K562 (cell line): ENCODE data around the gene PRM3. TPM values are rescaled to one million over a fixed set of nuclear protein-coding genes. Genes with fewer than 3 reads are reported as not detected.

Experiments used
- ATF6 ChIP-seq: sonication (generic); formaldehyde crosslinking; IDR thresholded peaks from 2 replicates; pipeline ENCODE4 v1.4.0; 2020; ENCODE audit warnings: mild to moderate bottlenecking, missing genetic modification reagents
- CREB3L1 ChIP-seq: fragments of 450-650 bp; IDR thresholded peaks from 2 replicates; pipeline ENCODE4 v1.6.1; 2014; ENCODE audit warnings: low read depth, mild to moderate bottlenecking, moderate library complexity, borderline replicate concordance
- FOXM1 ChIP-seq, 2 experiments: fragments of 450-650 bp in 1 of 2; sonication (generic) in 1 of 2; formaldehyde crosslinking in 1 of 2; IDR thresholded peaks; 2 replicates each; pipeline versions ENCODE4 v1.6.1 to v1.9.0; 2017 to 2022; ENCODE audit warnings: low read depth in 2 of 2, mild to moderate bottlenecking in 2 of 2, missing genetic modification reagents in 1 of 2, moderate library complexity in 1 of 2
- MYBL2 ChIP-seq, 2 experiments: fragments of 450-650 bp in 1 of 2; sonication (generic) in 1 of 2; formaldehyde crosslinking in 1 of 2; IDR thresholded peaks; 2 replicates each; pipeline versions ENCODE4 v1.6.1 to v1.8.1; 2017 to 2022; ENCODE audit warnings: borderline replicate concordance in 1 of 2, inconsistent platforms in 1 of 2, low read depth in 1 of 2, mild to moderate bottlenecking in 1 of 2, missing genetic modification reagents in 1 of 2, moderate library complexity in 1 of 2
- RBM17 ChIP-seq: fragments of 200-400 bp; formaldehyde crosslinking; IDR thresholded peaks from 2 replicates; pipeline ENCODE4 v1.6.1; 2017; ENCODE audit warnings: low read depth, mild to moderate bottlenecking, low read length, borderline replicate concordance
- SIRT6 ChIP-seq: IDR thresholded peaks from one replicate; pipeline ENCODE4 v1.6.1; 2012; ENCODE audit warnings: low read depth, mild to moderate bottlenecking, control low read depth, inconsistent platforms, low read length, moderate library complexity
- SMARCB1 ChIP-seq: IDR thresholded peaks from 2 replicates; pipeline ENCODE4 v1.6.1; 2011; ENCODE audit warnings: improper control_type of control experiment, low read depth; ENCODE audit not compliant: insufficient read length
- SP2 ChIP-seq: IDR thresholded peaks from 2 replicates; pipeline ENCODE4 v1.6.1; 2011; ENCODE audit warnings: mild to moderate bottlenecking, low read depth, low read length, moderate library complexity; ENCODE audit not compliant: poor library complexity, severe bottlenecking; ENCODE audit errors: extremely low read depth
- ZBTB12 ChIP-seq: fragments of 250-450 bp; sonication (Bioruptor Pico); IDR thresholded peaks from 2 replicates; pipeline ENCODE4 v1.4.0; 2020
- ZKSCAN1 ChIP-seq: fragments of 150-350 bp; IDR thresholded peaks from 2 replicates; pipeline ENCODE4 v1.6.1; 2016; ENCODE audit warnings: low read depth, low read length
- ZNF217 ChIP-seq: sonication (generic); formaldehyde crosslinking; IDR thresholded peaks from 2 replicates; pipeline ENCODE4 v1.8.0; 2022; ENCODE audit warnings: mild to moderate bottlenecking, missing genetic modification reagents
- ZNF280A ChIP-seq: fragments of 450-650 bp; IDR thresholded peaks from 2 replicates; pipeline ENCODE4 v1.6.1; 2018; ENCODE audit warnings: mild to moderate bottlenecking, low read depth; ENCODE audit not compliant: partially characterized antibody
- ZNF707 ChIP-seq: fragments of 250-450 bp; sonication (Bioruptor Pico); conservative IDR thresholded peaks from 2 replicates; pipeline ENCODE4 v1.8.0; 2022; ENCODE audit warnings: inconsistent platforms, mild to moderate bottlenecking, moderate library complexity
- ZNF785 ChIP-seq: fragments of 250-450 bp; sonication (Bioruptor Pico); IDR thresholded peaks from 2 replicates; pipeline ENCODE4 v1.4.0; 2020; ENCODE audit warnings: mild to moderate bottlenecking
- polyA plus RNA-seq, 8 experiments: library from polyadenylated mRNA; depleted of rRNA in 4 of 8; stranded (reverse) in 5 of 8; unstranded in 3 of 8; fragments of >200 nt; fragmentation: Nextera tagmentation in 2 of 8; fragmentation: Illumina TruSeq in 1 of 8; extraction: Ambion mirVana in 2 of 8; extraction: Trizol in 1 of 8; gene quantifications; 2 replicates each; pipeline versions ENCODE4 v1.2.1 to v1.2.3, GENCODE V29; 2011 to 2014; ENCODE audit warnings: inconsistent platforms in 1 of 8, missing spikeins in 1 of 8
- total RNA-seq, 7 experiments: library from RNA; depleted of rRNA in 6 of 7; stranded (reverse); fragments of >200 nt in 6 of 7; fragmentation: Illumina TruSeq in 2 of 7; extraction: Trizol in 2 of 7; gene quantifications; 2 replicates each; pipeline versions ENCODE4 v1.2.1 to v1.2.3, GENCODE V29; 2011 to 2021; ENCODE audit warnings: low replicate concordance in 1 of 7
- TF ChIP-seq, protein P1 (sequence below), 2 experiments: IDR thresholded peaks in 1 of 2; conservative IDR thresholded peaks in 1 of 2; 2 replicates each; pipeline ENCODE4 v1.6.1; 2016; ENCODE audit warnings: low read depth in 2 of 2, mild to moderate bottlenecking in 1 of 2, missing compliant biosample characterization in 1 of 2, missing genetic modification characterization in 1 of 2, moderate library complexity in 1 of 2

PRM3 gene
- total and polyA plus RNA-seq, 9 of the 15 experiments (the other 6 are each of a cell fraction or from before 2014, with no cell fraction given): not detected

DNA sequence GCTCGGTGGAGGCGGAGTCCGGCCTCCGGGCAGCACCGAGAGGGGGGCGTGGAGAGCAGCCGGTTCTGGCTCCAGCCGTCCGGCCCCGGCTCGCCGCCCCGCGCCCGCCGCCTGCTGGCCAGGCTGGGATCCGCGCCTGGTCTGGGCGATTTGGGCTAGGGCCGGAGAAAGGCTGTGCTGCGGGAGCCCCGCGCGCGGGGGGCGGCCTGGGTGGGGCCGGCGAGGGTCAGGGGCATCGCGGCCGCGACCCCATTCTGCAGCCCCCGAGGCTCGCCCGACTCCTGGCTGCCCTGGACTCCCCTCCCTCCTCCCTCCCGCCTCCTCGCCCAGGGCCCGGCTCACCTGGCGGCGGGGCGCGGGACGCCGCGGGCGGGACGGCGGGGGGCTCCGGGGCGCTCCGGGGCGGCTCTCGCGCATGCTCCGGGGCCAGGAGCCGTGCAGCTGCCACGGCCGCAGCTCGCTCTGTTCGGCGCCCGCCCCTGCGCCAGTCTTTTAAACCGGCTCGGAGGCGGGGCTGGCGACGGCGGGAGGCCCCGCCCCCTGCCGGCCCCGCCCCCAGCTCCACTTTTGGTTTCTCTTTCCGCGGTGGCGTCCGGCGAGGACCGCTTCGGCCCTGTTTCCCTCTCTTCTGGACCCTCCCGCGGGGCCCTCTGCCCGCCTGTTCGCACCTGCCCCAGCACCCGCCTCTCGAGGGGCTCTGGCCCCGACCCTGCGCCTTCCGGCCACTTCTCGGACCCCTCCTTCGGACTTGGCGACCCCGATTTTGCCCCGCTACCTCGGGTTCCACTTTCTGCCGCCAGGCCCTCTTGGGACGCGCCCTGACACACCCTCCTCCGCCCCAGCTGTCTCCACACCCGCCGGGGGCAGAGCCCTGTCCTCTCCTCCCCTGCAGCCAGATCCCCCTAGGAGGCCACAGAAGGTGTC, 17.4 kb downstream of the PRM3 start, which contains the start of gene SOCS1 (continued):
- TF ChIP-seq ATF6 (CRISPR knock-in tag): no peak
- TF ChIP-seq ZNF707 (CRISPR knock-in tag): no peak
- TF ChIP-seq MYBL2 (IDR thresholded peaks at IDR 0.05; ENCODE audit: low read depth): no peak
- TF ChIP-seq MYBL2 (CRISPR knock-in tag; IDR thresholded peaks at IDR 0.05; ENCODE audit: borderline replicate concordance): no peak
- no peak for TF ChIP-seq SMARCB1
- no peak for TF ChIP-seq ZNF217 (CRISPR knock-in tag)
- no peak for TF ChIP-seq ZBTB12 (CRISPR knock-in tag)
- no peak; the same call in 1 of the 2 replicates for TF ChIP-seq CREB3L1
- no peak for TF ChIP-seq SP2
- no peak for TF ChIP-seq ZKSCAN1
- no peak for TF ChIP-seq ZNF280A
- TF ChIP-seq SIRT6: no peak
- no peak for TF ChIP-seq RBM17
- TF ChIP-seq FOXM1 (IDR thresholded peaks at IDR 0.05; ENCODE audit: low read depth): 0 out of 2 replicates have a peak, but pooled peaks have one; percentile 54
- no peak for TF ChIP-seq FOXM1 (CRISPR knock-in tag; IDR thresholded peaks at IDR 0.05; ENCODE audit: low read depth)
- TF ChIP-seq ZNF785 (CRISPR knock-in tag): no peak
- TF ChIP-seq, protein P1, sequence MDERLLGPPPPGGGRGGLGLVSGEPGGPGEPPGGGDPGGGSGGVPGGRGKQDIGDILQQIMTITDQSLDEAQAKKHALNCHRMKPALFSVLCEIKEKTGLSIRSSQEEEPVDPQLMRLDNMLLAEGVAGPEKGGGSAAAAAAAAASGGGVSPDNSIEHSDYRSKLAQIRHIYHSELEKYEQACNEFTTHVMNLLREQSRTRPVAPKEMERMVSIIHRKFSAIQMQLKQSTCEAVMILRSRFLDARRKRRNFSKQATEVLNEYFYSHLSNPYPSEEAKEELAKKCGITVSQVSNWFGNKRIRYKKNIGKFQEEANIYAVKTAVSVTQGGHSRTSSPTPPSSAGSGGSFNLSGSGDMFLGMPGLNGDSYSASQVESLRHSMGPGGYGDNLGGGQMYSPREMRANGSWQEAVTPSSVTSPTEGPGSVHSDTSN (CRISPR knock-in tag; IDR thresholded peaks at IDR 0.05; ENCODE audit: low read depth): no peak
- TF ChIP-seq, protein P1 (tag; conservative IDR thresholded peaks at IDR 0.05; ENCODE audit: low read depth): no peak
